B cell (primary cell): ENCODE measurements around the gene SLC9C2.

ENCODE experiments used
- CTCF ChIP-seq: fragments of 200-600 bp; IDR thresholded peaks from one replicate; pipeline ENCODE4 v1.8.0; 2022; ENCODE audit warnings: antibody characterized with exemption, mild to moderate bottlenecking
- EZH2 ChIP-seq: IDR thresholded peaks from 2 replicates; pipeline ENCODE4 v1.6.1; 2012; ENCODE audit warnings: borderline replicate concordance, low read depth, mild to moderate bottlenecking, moderate library complexity, low read length; ENCODE audit not compliant: insufficient read depth, poor library complexity, severe bottlenecking

- TF ChIP-seq CTCF (no peak), EZH2 (no peak)
Observed at GRCh38 chr1:173639102-173639501, 36.2 kb upstream of the SLC9C2 start.
